ENCODE results near the gene ASPG. TPM values are rescaled to one million over a fixed set of nuclear protein-coding genes. Genes with fewer than 3 reads are reported as not detected.

ASPG gene
- total and polyA plus RNA-seq, 2 experiments from 2014 or later = not detected

- no peak overlapping the region for H3K4me2 ChIP-seq (ENCODE audit: unreplicated experiment)
- DNase-seq = no peak
- no peaks in the 10 kb centered on the region for H3K4me1 ChIP-seq (ENCODE audit: insufficient read depth)
- no peaks in the 10 kb centered on the region for H3F3A ChIP-seq (ENCODE audit: insufficient read depth)
- H4K20me1 ChIP-seq (ENCODE audit: insufficient read depth) = no peaks in the 10 kb centered on the region
- no peaks in the 10 kb centered on the region for H3K36me3 ChIP-seq (ENCODE audit: low read depth)
- H3K79me2 ChIP-seq (ENCODE audit: insufficient read depth) = no peaks in the 10 kb centered on the region
- no peaks in the 10 kb centered on the region for H3K9me3 ChIP-seq (ENCODE audit: low read depth)
- H2AFZ ChIP-seq = no peak overlapping the region
- no peaks in the 10 kb centered on the region for H3K9me2 ChIP-seq (ENCODE audit: insufficient read depth)
- in situ Hi-C loops (cut with MboI) = no loop called here
- H3K27ac ChIP-seq = no peak overlapping the region
- 42 to 43% methylated on average over 14 to 21 of the region's 23 CpGs for WGBS, 2 experiments (ENCODE audit: low coverage in 1 of 2, low lambda C conversion rate in 2 of 2, missing lambda C conversion rate in 2 of 2)
- no peak overlapping the region for H3K9ac ChIP-seq
- H3K4me3 ChIP-seq = no peak overlapping the region
- no peaks in the 10 kb centered on the region; the same call in 1 of the 2 replicates for H3K27me3 ChIP-seq (replicated peaks; ENCODE audit: insufficient read depth)
- TF ChIP-seq EZH2phosphoT487 (IDR thresholded peaks at IDR 0.05; ENCODE audit: insufficient read depth, low read depth) = no peak
- TF ChIP-seq EZH2 (IDR thresholded peaks at IDR 0.05; ENCODE audit: insufficient read depth, poor library complexity, severe bottlenecking) = no peak
Observed at GRCh38 chr14:104103446-104104075, 18.1 kb downstream of the ASPG start.

- Histone ChIP-seq H3K9ac (no peak overlapping the region), H2AFZ (no peak overlapping the region), H3K27me3 (replicated peaks; ENCODE audit: insufficient read depth) (no peaks in the 10 kb centered on the region; the same call in 1 of the 2 replicates), H3K79me2 (ENCODE audit: insufficient read depth) (no peaks in the 10 kb centered on the region), H3K4me1 (ENCODE audit: insufficient read depth) (no peaks in the 10 kb centered on the region), H4K20me1 (ENCODE audit: insufficient read depth) (no peaks in the 10 kb centered on the region), H3F3A (ENCODE audit: insufficient read depth) (no peaks in the 10 kb centered on the region), H3K36me3 (ENCODE audit: low read depth) (no peaks in the 10 kb centered on the region), H3K27ac (no peak overlapping the region), H3K9me3 (ENCODE audit: low read depth) (no peaks in the 10 kb centered on the region), H3K9me2 (ENCODE audit: insufficient read depth) (no peaks in the 10 kb centered on the region), H3K4me3 (no peak overlapping the region), H3K4me2 (ENCODE audit: unreplicated experiment) (no peak overlapping the region)
- no peak for TF ChIP-seq EZH2phosphoT487 (IDR thresholded peaks at IDR 0.05; ENCODE audit: insufficient read depth, low read depth)
- no peak for TF ChIP-seq EZH2 (IDR thresholded peaks at IDR 0.05; ENCODE audit: insufficient read depth, poor library complexity, severe bottlenecking)
- in situ Hi-C loops (cut with MboI) = no loop called here
- DNase-seq = no peak
- 66 to 73% methylated on average over 26 to 28 of the region's 35 CpGs for WGBS, 2 experiments (ENCODE audit: low coverage in 1 of 2, low lambda C conversion rate in 2 of 2, missing lambda C conversion rate in 2 of 2)
Observed at GRCh38 chr14:104104076-104104901, 18.8 kb downstream of the ASPG start.

- no peak for TF ChIP-seq EZH2 (IDR thresholded peaks at IDR 0.05; ENCODE audit: insufficient read depth, poor library complexity, severe bottlenecking)
- no peak for TF ChIP-seq EZH2phosphoT487 (IDR thresholded peaks at IDR 0.05; ENCODE audit: insufficient read depth, low read depth)
- 57 to 63% methylated on average over 26 to 27 of the region's 27 CpGs for WGBS, 2 experiments (ENCODE audit: low coverage in 1 of 2, low lambda C conversion rate in 2 of 2, missing lambda C conversion rate in 2 of 2)
Observed at GRCh38 chr14:104105071-104105821, 19.7 kb downstream of the ASPG start.

GRCh38 chr14:104105822-104106470, 20.4 kb downstream of the ASPG start:
- no peak for DNase-seq
- H3K79me2 ChIP-seq (ENCODE audit: insufficient read depth) = no peaks in the 10 kb centered on the region
- TF ChIP-seq EZH2phosphoT487 (IDR thresholded peaks at IDR 0.05; ENCODE audit: insufficient read depth, low read depth) = no peak
- no peak for TF ChIP-seq EZH2 (IDR thresholded peaks at IDR 0.05; ENCODE audit: insufficient read depth, poor library complexity, severe bottlenecking)
- H2AFZ ChIP-seq = no peak overlapping the region
- H3K27ac ChIP-seq = no peak overlapping the region
- H3K9ac ChIP-seq = no peak overlapping the region
- H3K9me3 ChIP-seq (ENCODE audit: low read depth) = no peaks in the 10 kb centered on the region
- H3K36me3 ChIP-seq (ENCODE audit: low read depth) = no peaks in the 10 kb centered on the region
- H4K20me1 ChIP-seq (ENCODE audit: insufficient read depth) = no peaks in the 10 kb centered on the region
- H3K9me2 ChIP-seq (ENCODE audit: insufficient read depth) = no peaks in the 10 kb centered on the region
- H3F3A ChIP-seq (ENCODE audit: insufficient read depth) = no peaks in the 10 kb centered on the region
- no peaks in the 10 kb centered on the region for H3K4me1 ChIP-seq (ENCODE audit: insufficient read depth)
- 61 to 64% methylated on average over 16 to 17 of the region's 18 CpGs for WGBS, 2 experiments (ENCODE audit: low coverage in 1 of 2, low lambda C conversion rate in 2 of 2, missing lambda C conversion rate in 2 of 2)
- no peak overlapping the region for H3K4me3 ChIP-seq
- no peak overlapping the region for H3K4me2 ChIP-seq (ENCODE audit: unreplicated experiment)
- in situ Hi-C loops (cut with MboI) = no loop called here
- no peaks in the 10 kb centered on the region for H3K27me3 ChIP-seq (replicated peaks; ENCODE audit: insufficient read depth)

More at GRCh38 chr14:104105071-104105821, 19.7 kb downstream of the ASPG start:
- in situ Hi-C loops (cut with MboI) = no loop called here
- Histone ChIP-seq H2AFZ (no peak overlapping the region), H3K79me2 (ENCODE audit: insufficient read depth) (no peaks in the 10 kb centered on the region), H3K9ac (no peak overlapping the region), H4K20me1 (ENCODE audit: insufficient read depth) (no peaks in the 10 kb centered on the region), H3F3A (ENCODE audit: insufficient read depth) (no peaks in the 10 kb centered on the region), H3K9me2 (ENCODE audit: insufficient read depth) (no peaks in the 10 kb centered on the region), H3K4me2 (ENCODE audit: unreplicated experiment) (no peak overlapping the region), H3K27me3 (replicated peaks; ENCODE audit: insufficient read depth) (no peaks in the 10 kb centered on the region; the same call in 1 of the 2 replicates), H3K36me3 (ENCODE audit: low read depth) (no peaks in the 10 kb centered on the region), H3K4me3 (no peak overlapping the region), H3K27ac (no peak overlapping the region), H3K9me3 (ENCODE audit: low read depth) (no peaks in the 10 kb centered on the region), H3K4me1 (ENCODE audit: insufficient read depth) (no peaks in the 10 kb centered on the region)
- no peak for DNase-seq

All from GM23248 (cell line).